Transverse colon (tissue), 3 donors: ENCODE results near the gene SLC35A4.

Experiments used
- CTCF ChIP-seq, 5 experiments: fragments of 200-600 bp in 3 of 5; fragments of 450-650 bp in 2 of 5; sonication (generic) in 3 of 5; IDR thresholded peaks; 1 replicate in 2 of 5; 2 replicates in 3 of 5; pipeline ENCODE4 v1.5.1; 2016 to 2017; ENCODE audit warnings: antibody characterized with exemption in 5 of 5, inconsistent platforms in 3 of 5, mild to moderate bottlenecking in 2 of 5, moderate library complexity in 1 of 5
- EP300 ChIP-seq: sonication (generic); formaldehyde crosslinking; IDR thresholded peaks from one replicate; pipeline ENCODE4 v1.6.1; 2017; ENCODE audit warnings: antibody characterized with exemption, low read depth

- TF ChIP-seq CTCF (IDR thresholded peaks at IDR 0.05) (no peak), EP300 (no peak)
These were observed 40.6 kb upstream of the SLC35A4 start for GRCh38 chr5:140524003-140524402.
